Activated naive CD4-positive, alpha-beta T cell treated with Interleukin-2 at 50 U/mL for 16 hours (primary cell): ENCODE measurements around the gene TOX3.

Experiments
- DNase-seq: peaks from one replicate; pipeline ENCODE4 v3.0.0-alpha.2; 2020

Gene TOX3

DNA sequence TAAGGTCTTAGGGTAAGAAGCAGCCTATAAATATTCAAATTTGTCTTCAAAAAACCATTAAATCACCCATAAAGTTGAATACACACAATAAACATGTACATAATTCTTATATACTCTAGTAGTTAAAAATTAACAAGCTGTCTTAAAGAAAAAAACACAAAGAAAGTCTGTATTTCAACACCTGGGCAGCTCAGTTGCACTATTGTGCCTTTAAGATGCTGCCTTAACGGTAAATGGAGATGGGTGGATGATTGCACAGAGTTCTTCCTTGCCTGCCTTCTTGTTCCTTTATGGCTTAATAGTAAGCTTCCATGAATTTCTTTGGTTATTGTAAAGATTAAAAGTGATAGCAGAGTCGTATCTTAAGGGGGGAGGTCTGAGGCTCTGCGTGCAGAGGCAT, 105.1 kb downstream of the TOX3 start:
- no peak for DNase-seq

DNA sequence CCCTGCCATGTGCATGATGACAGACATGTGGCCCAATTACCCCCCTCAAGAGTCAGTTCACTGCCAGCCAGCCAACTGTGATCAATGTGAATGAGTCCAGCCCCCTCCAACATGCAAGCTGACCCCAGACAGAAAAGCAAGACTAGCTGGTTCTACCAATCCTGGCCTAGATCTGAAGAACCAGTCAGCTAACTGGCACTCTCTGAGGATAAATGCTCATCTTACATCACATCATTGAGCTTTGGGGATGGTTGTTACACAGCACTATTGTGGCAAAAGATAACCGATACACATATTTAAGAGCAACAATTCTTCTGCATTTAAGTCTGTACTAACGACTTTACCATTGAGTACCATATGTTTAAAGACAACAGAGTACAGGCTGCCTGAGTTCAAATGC, 106.7 kb downstream of the TOX3 start:
- DNase-seq = no peak

DNA sequence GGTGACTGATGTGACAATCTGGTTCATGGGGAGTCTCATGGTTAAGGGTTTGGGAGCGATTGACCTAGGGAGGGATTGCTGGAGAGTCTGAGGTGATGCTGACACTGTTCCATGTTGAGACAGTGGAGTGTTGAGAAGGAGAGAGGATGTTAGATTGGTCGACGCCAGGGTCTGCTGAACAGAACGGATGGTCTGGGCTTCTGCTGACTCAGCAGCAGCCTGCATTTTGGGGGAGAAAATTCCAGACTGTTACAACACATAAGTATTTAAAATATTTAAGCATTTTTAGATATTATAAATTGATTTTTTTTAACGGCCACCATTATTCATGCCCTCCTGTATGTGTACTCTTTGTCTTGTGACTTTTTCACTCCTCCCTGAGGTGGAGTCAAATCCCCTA, 107.2 kb downstream of the TOX3 start:
- no peak for DNase-seq

DNA sequence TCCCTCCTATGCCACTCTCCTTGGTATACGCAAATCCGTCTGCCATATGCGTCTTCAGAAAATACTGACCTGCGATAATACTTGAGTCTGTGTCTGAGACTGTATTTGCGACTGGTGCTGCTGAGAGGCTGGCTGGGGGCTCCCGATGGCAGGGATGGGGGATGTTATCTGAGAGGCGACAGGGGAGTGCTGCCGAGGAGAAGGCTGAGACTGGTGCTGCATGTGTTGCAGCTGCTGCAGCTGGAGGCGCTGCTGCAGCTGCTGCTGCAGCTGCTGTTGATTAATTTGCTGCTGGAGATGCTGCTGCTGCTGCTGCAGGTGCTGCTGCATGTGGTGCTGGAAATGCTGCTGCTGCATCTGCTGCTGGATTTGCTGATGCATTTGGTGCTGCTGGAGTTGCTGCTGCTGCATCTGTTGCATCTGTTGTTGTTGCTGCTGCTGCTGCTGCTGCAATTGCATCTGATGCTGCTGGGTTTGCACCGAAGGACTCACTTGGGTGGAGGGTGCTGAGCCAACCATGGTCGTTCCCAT, 107.7 kb downstream of the TOX3 start:
- DNase-seq = no peak

DNA sequence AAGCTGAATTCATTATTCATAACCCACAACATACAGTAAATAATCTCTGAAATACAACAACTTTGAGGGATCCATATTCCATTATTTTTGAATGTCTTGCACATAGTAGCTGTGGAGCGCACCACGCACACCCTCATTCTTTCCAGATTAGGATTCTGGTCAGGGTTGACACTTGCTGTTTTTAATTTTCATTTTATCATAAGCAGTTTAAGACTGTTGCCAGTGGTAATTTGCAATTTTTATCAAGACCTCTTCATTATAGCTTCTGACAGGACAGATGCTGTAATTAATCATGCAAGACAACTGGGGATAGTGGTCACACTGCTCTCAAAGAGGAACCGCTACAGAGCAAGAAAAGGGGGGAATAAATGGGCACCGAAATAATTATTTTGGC, 109.7 kb downstream of the TOX3 start:
- DNase-seq = no peak

DNA sequence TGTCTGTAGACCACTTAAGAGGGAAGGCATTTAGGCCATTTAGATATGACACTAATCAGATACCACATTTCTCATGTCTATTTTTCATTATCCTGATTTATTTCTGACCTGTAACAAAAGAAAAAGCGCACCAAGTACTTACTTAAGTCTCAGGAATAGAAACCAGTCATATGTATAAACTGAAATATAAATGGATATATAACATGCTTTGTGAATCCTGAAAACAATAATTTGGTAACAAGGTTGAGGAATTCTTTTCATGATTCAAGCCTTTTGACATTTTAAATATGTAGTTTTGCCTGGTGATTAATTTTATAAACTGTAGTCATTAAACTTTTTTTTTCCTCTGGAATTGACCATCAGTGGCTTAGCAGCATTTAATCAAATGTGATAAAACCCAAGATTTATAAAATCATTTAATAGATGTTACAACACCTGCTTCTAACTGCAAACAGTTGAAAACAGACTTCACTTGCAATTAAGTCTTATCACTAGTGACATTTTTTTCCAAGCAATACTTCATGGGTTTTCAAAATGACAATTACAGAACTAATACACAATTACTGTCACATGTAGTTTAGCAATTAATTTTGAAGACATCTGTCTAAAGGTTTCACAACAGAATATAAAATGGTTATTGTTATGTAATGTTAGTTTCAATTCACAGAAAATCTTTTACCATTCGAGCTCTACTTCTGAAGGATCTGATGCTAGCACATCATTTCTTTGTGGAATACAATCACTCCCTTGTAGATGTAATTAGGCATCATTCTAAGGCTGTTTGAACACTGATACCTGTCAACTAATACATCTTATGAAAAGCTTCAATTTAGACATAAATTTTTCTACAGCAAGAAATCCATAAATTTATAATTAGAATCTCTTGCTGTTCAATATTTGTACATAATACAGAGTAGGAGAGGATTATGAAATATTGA, 110.3 kb downstream of the TOX3 start:
- no peak for DNase-seq

DNA sequence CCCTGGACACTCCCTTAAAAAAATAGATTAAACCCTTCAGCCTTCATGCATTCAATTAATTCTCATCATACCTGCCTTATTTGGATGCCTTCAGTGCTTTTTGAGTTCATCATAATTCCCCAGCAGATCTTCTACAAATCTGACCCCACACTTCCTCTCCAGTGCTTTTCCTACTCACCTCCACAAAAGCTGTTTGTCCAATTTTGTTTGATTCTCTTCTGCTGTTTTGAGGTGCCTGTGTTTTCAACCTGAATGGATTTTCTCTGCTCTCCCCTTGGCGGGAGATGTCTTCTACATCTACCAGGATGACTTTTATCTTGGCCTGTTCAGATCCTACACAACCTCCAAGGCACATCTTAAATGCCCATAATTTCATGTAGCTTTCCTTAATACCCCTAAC, 112.7 kb downstream of the TOX3 start:
- DNase-seq = no peak

DNA sequence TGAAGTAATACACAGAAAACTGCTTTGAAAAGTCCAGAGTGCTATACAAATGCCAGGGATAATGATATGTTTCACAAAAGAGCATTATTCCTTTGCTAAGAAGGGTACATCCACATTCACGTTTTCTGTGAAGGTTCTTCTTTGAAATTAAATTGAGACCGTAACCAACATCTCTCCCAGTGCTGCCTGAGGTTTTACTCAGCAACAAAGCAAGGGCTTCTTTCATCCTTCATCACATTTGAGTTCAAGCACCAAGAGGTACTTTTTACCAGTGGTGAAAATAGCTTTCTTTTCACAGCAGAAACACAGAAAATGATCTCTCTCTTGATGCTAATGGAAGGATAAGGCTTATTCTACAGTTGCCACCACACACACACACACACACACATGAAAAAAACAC, 113.3 kb downstream of the TOX3 start:
- DNase-seq = no peak

DNA sequence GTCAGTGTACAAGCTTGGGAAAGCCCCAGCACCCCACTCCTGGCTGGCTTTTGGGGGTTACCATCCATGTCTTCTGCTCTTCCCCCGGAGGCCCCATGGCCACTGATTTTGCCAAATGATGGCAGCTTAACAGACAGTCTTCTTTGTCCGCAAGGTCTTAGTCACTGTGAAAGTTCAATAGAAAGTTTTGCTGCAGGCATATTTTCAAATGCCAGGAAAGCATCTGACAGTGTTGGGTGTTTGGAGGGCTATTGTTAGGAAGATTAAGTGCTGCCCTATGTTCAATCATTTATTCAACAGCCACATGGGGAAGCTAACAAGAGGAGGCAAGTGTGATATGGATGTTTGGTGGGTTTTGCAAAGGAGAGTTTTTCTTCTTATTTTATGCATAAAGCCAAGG, 122.4 kb downstream of the TOX3 start:
- DNase-seq = no peak

DNA sequence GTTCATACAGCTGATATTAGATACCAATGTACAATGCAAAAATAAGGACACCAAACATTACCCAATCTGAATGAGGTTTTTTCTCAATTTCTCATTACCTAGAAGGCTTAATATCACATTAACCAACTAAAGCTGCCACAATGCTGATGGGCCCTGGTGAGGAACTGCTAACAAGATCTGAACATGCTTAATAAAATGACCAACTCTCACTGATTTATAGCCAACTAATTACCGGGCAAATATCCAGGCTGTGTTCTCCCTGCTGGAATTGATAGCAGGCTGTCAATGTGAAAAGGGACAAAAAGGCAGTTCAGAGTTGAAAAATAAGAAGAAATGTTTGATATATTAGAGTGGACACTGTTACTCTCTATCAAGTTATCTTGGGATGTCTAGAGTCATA, 124.6 kb downstream of the TOX3 start:
- DNase-seq = no peak

DNA sequence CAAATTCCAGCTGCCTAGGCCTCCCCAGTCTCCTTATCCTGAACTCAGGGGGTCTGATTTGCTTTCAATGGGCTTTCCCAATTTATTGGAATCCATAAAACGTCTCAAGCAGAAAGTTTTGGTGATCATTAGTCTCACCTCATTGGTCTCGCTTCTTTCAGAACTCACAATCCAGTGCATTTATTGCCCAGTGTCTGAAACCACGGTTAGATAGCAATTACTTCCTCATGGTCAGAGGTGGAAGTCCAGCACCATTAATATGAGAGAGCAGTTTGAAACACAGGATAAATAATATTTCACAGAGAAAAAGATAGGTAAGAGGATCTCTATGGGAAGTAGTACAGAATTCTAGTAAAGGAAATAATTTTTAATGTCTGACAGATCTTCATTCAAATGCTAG, 128.7 kb downstream of the TOX3 start:
- DNase-seq = no peak

DNA sequence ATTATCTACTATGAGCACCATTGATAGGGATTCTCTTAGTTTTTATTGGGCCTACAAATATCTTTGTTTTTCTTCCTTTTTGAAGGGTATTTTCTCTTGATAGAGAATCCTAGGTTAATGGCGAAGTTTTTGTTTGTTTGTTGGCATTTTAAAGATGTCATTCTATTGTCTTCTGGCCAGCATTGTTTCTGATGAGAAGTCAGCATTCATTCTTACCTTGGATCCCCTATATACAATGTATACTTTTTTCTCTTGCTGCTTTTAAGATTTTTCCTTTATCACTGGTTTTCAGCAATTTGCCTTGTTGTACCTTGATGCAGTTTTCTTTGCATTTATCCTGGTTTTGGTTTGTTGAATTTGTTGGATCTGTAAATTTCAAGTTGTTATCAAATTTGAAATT, 130.1 kb downstream of the TOX3 start:
- DNase-seq = no peak

DNA sequence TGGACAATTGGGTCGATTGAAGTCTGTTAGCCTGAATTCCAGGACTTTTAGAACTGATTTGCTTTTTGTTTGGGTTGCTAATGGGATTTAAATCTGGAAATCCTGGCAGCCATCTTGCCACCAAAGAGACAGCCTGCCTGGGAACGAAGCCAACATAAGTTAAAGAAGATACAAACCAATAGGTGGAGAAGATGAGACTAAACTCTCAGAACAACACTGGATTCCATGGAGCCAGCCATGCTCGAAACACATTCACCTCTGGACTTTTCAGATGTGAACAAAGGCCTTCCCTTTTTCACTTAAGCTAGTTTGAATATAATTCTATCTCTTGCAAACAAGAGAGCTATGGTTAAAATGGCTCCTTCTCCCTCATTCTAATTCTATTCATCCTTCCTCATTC, 135.9 kb downstream of the TOX3 start:
- DNase-seq = no peak

DNA sequence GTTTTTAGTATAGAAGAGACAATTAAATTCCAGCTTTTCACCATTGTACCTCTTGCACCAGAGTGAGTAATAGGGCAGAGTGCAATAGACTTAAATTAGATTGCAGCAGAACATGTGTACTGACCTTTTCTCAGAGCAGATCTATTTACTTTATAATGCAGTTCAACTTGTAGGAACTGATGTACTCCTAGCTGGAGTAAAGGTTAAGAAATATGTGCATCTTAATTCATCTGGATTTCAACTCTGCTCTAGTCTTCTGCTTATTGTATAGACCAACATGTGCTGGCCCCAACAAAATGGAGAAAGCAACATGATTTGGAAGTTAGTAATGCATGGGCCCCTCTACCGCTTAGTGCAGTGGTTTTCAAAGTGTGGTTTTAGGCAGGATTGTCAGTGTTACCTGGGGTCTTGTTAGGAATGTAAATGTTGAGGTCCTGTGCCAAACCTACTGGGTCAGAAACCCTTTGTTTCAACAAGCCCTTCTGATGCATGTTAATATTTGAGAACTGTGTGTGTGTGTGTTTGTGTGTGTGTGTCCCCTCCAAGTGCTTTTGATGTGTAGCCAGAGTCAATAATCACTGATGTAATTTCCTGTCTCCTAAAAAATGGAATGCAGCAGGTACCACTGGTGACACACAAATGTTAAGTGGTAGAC, 138.6 kb downstream of the TOX3 start:
- no peak for DNase-seq

DNA sequence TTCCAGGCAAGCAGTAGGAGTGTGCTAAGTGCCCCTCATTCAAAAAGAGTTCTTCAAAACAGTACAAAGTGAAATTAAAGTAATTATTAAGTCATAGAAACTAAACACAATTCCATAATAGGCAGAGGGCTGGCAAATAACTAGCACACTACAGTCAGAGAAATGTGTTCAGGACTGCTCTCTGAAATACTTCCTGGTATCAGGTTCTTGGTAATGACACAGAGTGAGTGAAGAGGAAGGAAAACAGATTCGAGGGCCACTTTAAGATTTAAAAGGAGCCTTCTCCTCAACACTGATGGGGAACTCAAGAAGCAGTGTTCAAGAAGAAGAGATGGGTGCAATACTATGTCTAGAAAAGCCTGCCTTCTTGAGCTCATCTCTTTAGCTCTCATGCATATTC, 139.2 kb downstream of the TOX3 start:
- DNase-seq = no peak

DNA sequence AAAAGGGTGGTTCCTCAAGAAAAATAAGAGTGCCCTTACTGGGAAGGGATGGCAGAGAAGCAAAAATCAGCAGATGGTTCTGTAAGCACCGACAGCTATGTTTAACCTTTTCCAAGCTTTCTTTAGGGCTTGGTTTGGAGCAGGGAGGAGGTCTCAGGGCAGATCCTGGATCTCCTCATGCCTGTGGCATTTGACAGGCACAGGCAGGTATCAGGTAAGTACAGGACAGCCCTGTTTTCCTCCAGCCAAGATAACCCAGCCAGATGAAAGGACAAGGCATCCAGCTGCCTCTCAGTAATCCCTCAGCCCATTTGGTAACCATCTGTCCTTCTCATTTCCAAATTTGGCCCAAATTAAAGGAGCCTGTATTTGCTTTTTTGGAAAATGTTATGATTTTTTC, 141.5 kb downstream of the TOX3 start:
- DNase-seq = no peak

DNA sequence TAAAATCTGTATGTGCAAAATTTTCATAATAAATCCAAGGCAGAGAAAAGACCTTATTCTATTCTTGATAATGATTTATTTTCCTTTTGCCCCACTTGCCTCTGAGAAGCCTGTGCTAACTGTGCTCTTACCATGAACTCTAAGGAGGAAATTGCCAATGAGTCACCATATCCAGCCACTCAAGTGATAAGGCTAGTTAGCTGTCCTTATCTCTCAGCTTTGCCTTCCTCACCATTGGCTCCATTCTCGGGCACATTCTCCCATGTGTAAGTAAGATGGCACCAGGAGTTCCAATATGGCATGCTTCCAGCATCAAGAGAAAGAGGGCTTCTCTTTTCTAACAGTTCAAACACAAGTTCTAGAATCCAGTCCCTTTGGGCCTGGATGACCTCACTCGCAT, 142.4 kb downstream of the TOX3 start:
- DNase-seq = no peak

DNA sequence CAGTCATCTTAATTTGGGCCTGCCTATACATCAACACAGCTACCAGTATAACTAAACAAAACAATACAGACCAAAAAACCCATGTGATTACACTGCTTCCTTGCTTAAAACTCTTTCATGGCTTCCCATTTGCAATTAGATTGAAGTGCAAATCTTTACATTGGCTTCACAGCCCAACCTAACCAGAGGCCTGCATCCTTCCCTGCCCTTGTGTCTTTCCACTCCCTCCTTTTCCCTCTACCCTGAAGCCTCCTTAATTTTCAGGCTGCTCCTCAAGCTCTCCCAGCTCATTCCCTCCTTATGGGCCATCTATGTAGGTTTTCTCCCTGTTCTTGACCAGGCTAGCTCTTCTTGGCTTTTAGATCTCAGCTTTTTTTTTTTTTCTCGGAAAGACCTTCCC, 147.8 kb downstream of the TOX3 start:
- DNase-seq = no peak

DNA sequence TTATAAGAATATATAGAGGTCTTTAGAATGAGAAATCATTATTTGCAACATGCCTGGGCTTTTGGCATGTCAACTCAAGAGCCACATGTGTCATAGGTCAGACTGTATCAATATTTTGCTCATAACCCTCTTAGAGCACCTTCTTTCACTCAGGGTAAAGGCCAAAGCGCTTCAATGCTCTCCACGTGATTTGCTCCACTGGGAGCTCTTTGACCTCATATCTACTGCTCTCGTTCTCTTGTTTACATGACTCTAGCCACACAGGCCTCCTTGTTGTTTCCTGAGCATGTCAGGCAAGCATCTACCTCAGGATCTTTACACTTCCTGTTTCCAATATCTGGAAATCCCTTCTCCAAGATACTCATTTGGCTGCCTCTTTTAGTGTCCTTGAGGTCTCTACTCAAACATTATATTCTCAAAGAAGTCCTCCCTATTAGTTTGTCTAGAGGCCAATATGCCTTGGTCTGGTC, 148.4 kb downstream of the TOX3 start:
- DNase-seq = no peak

DNA sequence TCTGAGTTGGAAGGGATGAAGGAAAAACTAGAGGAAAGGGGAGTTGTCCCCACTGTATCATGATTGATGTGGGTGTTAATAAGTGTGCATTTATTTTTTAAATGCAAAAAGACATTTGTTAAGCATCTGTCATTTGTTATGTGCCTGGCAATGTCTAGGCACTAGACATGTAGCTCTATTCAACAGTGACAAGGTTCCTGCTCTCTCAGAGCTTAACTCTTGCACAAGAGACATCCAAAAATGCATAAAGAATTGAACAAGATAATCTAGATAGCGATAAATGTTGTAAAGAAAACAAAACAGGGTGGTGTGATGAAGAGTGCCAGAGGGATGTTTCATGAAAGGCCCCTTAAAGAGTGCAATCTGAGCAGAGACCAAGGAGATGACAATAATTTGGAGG, 148.9 kb downstream of the TOX3 start:
- DNase-seq = no peak

DNA sequence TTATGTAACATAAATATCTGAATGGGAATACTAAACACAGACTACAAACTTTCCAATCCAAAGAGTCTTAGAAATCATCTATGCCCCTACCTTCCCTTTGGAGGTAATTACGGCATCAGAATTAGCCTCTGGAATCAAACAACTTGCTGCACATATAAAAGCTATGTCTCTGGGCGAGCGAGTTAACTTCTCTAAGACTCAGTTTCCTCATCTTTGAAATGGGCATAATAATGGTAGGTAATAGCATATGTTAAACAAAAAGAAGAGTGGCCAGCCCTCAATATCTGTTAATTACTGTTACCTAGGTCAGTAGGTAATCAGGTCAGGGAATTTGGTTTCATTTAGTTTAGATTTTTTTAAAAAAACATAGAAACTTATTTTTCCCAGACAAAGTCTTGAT, 153.5 kb downstream of the TOX3 start:
- DNase-seq = no peak

DNA sequence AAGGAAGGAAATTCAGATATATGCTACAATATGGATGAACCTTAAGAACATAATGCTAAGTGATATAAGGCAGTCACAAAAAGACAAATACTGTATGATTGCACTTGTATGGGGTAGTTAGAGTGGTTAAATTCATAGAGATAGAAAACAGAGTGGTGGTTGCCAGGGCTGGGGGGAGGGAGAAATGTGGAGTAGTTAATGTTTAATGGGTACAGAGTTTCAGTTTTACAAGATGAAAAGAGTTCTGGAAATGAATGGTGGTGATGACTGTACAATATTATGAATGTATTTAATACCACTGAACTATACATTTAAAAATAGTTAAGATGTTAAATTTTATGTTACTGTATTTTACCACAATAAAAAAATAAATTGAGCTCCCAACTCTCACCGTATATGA, 157.9 kb downstream of the TOX3 start:
- DNase-seq = no peak
